Measurements from ENCODE around the gene HTT. TPM values are rescaled to one million over a fixed set of nuclear protein-coding genes. Genes with fewer than 3 reads are reported as not detected.

The HTT gene
- total RNA-seq, 4 donors from 2014 or later = 31.1 to 48.6 (median 43.0) TPM

- no peaks in the 10 kb centered on the region for H3K27me3 ChIP-seq
- no peak for ATAC-seq
- no peak overlapping the region for H3K27ac ChIP-seq
- no peak for TF ChIP-seq EP300 (IDR thresholded peaks at IDR 0.05)
- TF ChIP-seq POLR2A (IDR thresholded peaks at IDR 0.05) = no peak
- TF ChIP-seq CTCF (IDR thresholded peaks at IDR 0.05) = no peak
- no peak for TF ChIP-seq POLR2AphosphoS5 (IDR thresholded peaks at IDR 0.05)
- no peaks in the 10 kb centered on the region for H3K4me1 ChIP-seq
- H3K9me3 ChIP-seq = no peaks in the 10 kb centered on the region
- 77 to 98% methylated on average over 3 to 10 of the region's 14 CpGs for WGBS, 2 donors (ENCODE audit: low coverage in 1 of 2)
- H3K36me3 ChIP-seq = peaks cover 0 to 99% of the 10 kb centered on the region in 2 donors
- H3K4me3 ChIP-seq = no peak overlapping the region
Observed at GRCh38 chr4:3235030-3235345, 160.5 kb downstream of the HTT start.

- Histone ChIP-seq H3K27ac (no peak overlapping the region), H3K9me3 (no peaks in the 10 kb centered on the region), H3K4me3 (no peak overlapping the region), H3K36me3 (peaks cover 0 to 99% of the 10 kb centered on the region in 2 donors), H3K27me3 (no peaks in the 10 kb centered on the region), H3K4me1 (peaks cover 0 to 5% (median 0%) of the 10 kb centered on the region in 3 donors)
- no peak for ATAC-seq
- TF ChIP-seq EP300 (IDR thresholded peaks at IDR 0.05) (no peak), POLR2A (IDR thresholded peaks at IDR 0.05) (no peak), CTCF (IDR thresholded peaks at IDR 0.05) (no peak), POLR2AphosphoS5 (IDR thresholded peaks at IDR 0.05) (no peak)
- no CpG with 5 or more reads among the region's 11 CpGs for WGBS, 2 donors (ENCODE audit: low coverage in 1 of 2)
Observed at GRCh38 chr4:3235581-3235980, 161.1 kb downstream of the HTT start.

GRCh38 chr4:3236326-3236878 lies 161.9 kb downstream of the HTT start:
- H3K9me3 ChIP-seq = no peaks in the 10 kb centered on the region
- H3K4me3 ChIP-seq = no peak overlapping the region
- TF ChIP-seq POLR2A (IDR thresholded peaks at IDR 0.05) = no peak
- no peak for TF ChIP-seq CTCF (IDR thresholded peaks at IDR 0.05)
- TF ChIP-seq POLR2AphosphoS5 (IDR thresholded peaks at IDR 0.05) = no peak
- no peak for TF ChIP-seq EP300 (IDR thresholded peaks at IDR 0.05)
- H3K4me1 ChIP-seq = peaks cover 0 to 13% (median 3%) of the 10 kb centered on the region in 3 donors
- no peaks in the 10 kb centered on the region for H3K27me3 ChIP-seq
- WGBS, 2 donors (ENCODE audit: low coverage in 1 of 2) = 80% methylated on average over 1 of the region's 9 CpGs; no CpG with 5 or more reads in 1 of the 2 donors
- no peak for ATAC-seq
- H3K36me3 ChIP-seq = peaks cover 0 to 99% of the 10 kb centered on the region in 2 donors
- no peak overlapping the region for H3K27ac ChIP-seq

GRCh38 chr4:3237266-3237665 lies 162.8 kb downstream of the HTT start:
- ATAC-seq = no peak
- TF ChIP-seq POLR2AphosphoS5 (IDR thresholded peaks at IDR 0.05) (no peak), CTCF (IDR thresholded peaks at IDR 0.05) (no peak), POLR2A (IDR thresholded peaks at IDR 0.05) (no peak), EP300 (IDR thresholded peaks at IDR 0.05) (no peak)
- H3K4me1 ChIP-seq = peaks cover 2 to 22% (median 12%) of the 10 kb centered on the region in 3 donors
- no peaks in the 10 kb centered on the region for H3K9me3 ChIP-seq
- peaks cover 0 to 90% of the 10 kb centered on the region in 2 donors for H3K36me3 ChIP-seq
- 100% methylated on average over 4 of the region's 19 CpGs; no CpG with 5 or more reads in 1 of the 2 donors for WGBS, 2 donors (ENCODE audit: low coverage in 1 of 2)
- no peak overlapping the region for H3K27ac ChIP-seq
- H3K27me3 ChIP-seq = no peaks in the 10 kb centered on the region
- H3K4me3 ChIP-seq = no peak overlapping the region
